SK-MEL-5 (cell line): Measurements from ENCODE around the gene PPP4R1. TPM values are rescaled to one million over a fixed set of nuclear protein-coding genes. Genes with fewer than 3 reads are reported as not detected.
"Not testable (repeated sequence)": the region's sequence is repeated elsewhere in the genome, so short reads cannot be mapped to it uniquely, and the experiment has no call there.

Source experiments
- DNase-seq: peaks from one replicate; pipeline ENCODE4 v3.0.0-alpha.2; 2016; ENCODE audit warnings: low read depth, low spot score
- in situ Hi-C: cut with HindIII; loops from 2 replicates; pipeline ENCODE4 v1.10.0; 2016; ENCODE audit warnings: low sequenced_read_pairs, high pct_unique_total_duplicates, low pct_unique_long_range_greater_than_20kb
- total RNA-seq: library from RNA; depleted of rRNA; stranded (reverse); fragments of >200 nt; shearing (Covaris generic); gene quantifications from 2 replicates; pipeline ENCODE4 v1.2.3, GENCODE V29; 2014

PPP4R1 gene
- total RNA-seq, 1 experiment from 2014 or later: 30.2 TPM

- in situ Hi-C loops: no loop called here
- no peak for DNase-seq
Measured at GRCh38 chr18:9608298-9608697, 6.1 kb downstream of the PPP4R1 start.

GRCh38 chr18:9607111-9607510 lies 7.2 kb downstream of the PPP4R1 start:
- in situ Hi-C loops, DNase-seq: not testable (repeated sequence)

GRCh38 chr18:9606039-9606438 lies 8.3 kb downstream of the PPP4R1 start:
- no peak for DNase-seq
- in situ Hi-C loops: no loop called here

- DNase-seq: no peak
- in situ Hi-C loops: no loop called here
Measured at GRCh38 chr18:9604348-9604747, 10.0 kb downstream of the PPP4R1 start.

- DNase-seq: no peak
- in situ Hi-C loops: no loop called here
Measured at GRCh38 chr18:9599328-9599727, 15.0 kb downstream of the PPP4R1 start.

GRCh38 chr18:9597609-9598008 lies 16.8 kb downstream of the PPP4R1 start:
- no peak for DNase-seq
- in situ Hi-C loops: no loop called here

GRCh38 chr18:9596843-9597526 lies 17.4 kb downstream of the PPP4R1 start:
- in situ Hi-C loops: no loop called here

GRCh38 chr18:9596226-9596625 lies 18.1 kb downstream of the PPP4R1 start:
- DNase-seq: no peak
- in situ Hi-C loops: no loop called here

More at GRCh38 chr18:9596843-9597526, 17.4 kb downstream of the PPP4R1 start:
- DNase-seq: no peak

- no peak for DNase-seq
- in situ Hi-C loops: no loop called here
Measured at GRCh38 chr18:9594823-9595596, 19.3 kb downstream of the PPP4R1 start.

- no peak for DNase-seq
- in situ Hi-C loops: no loop called here
Measured at GRCh38 chr18:9587924-9588323, 26.4 kb downstream of the PPP4R1 start.

GRCh38 chr18:9586814-9587213 lies 27.5 kb downstream of the PPP4R1 start:
- no peak for DNase-seq
- in situ Hi-C loops: no loop called here

GRCh38 chr18:9581667-9582066 lies 32.7 kb downstream of the PPP4R1 start:
- no peak for DNase-seq
- in situ Hi-C loops: no loop called here

- in situ Hi-C loops: no loop called here
- DNase-seq: no peak
Measured at GRCh38 chr18:9578306-9578705, 36.1 kb downstream of the PPP4R1 start.

- DNase-seq: no peak
- in situ Hi-C loops: no loop called here
Measured at GRCh38 chr18:9577361-9577760, 37.0 kb downstream of the PPP4R1 start.

GRCh38 chr18:9575558-9575957 lies 38.8 kb downstream of the PPP4R1 start:
- DNase-seq: peak; percentile 92
- in situ Hi-C loops: no loop called here

GRCh38 chr18:9574473-9575115 lies 39.8 kb downstream of the PPP4R1 start:
- in situ Hi-C loops: no loop called here

GRCh38 chr18:9571546-9571945 lies 42.8 kb downstream of the PPP4R1 start:
- in situ Hi-C loops: no loop called here

More at GRCh38 chr18:9574473-9575115, 39.8 kb downstream of the PPP4R1 start:
- no peak for DNase-seq

GRCh38 chr18:9570255-9570654 lies 44.1 kb downstream of the PPP4R1 start:
- in situ Hi-C loops: no loop called here
- no peak for DNase-seq

More at GRCh38 chr18:9571546-9571945, 42.8 kb downstream of the PPP4R1 start:
- DNase-seq: no peak
